Fibroblast of pulmonary artery (primary cell): ENCODE measurements around the gene STAMBP.

Experiments used
- DNase-seq: peaks from one replicate; pipeline ENCODE4 v3.0.0-alpha.2; 2010; ENCODE audit warnings: low read depth
- H3K4me3 ChIP-seq: replicated peaks from 2 replicates; pipeline ENCODE4 v1.5.1; 2011; ENCODE audit warnings: low read depth, mild to moderate bottlenecking, control low read depth, low read length, moderate library complexity
- TF ChIP-seq, protein P1 (sequence below): IDR thresholded peaks from 2 replicates; pipeline ENCODE4 v1.5.1; 2011; ENCODE audit warnings: mild to moderate bottlenecking, control low read depth, low read length, inconsistent platforms; ENCODE audit errors: missing control alignments

STAMBP gene

DNA sequence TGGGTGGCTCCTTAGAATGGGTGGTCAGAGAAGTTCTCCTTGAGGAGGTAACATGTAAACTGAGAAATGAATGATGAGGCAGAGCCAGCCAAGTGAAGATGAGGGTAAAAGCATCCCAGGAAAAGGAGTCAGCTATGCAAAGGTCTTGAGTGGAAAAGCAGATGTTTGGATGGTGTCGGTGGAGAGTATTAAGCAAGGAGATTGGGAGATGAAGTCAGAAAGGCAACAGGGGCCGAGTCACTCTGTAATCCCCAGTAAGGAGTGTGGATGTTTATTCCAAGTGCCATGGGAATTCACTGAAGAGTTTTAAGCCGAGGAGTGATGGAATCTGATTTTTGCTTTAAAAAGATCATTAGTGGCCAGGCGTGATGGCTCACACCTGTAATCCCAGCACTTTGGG lies 3.4 kb upstream of the STAMBP start:
- H3K4me3 ChIP-seq = no peak overlapping the region
- DNase-seq = no peak
- TF ChIP-seq, protein P1, sequence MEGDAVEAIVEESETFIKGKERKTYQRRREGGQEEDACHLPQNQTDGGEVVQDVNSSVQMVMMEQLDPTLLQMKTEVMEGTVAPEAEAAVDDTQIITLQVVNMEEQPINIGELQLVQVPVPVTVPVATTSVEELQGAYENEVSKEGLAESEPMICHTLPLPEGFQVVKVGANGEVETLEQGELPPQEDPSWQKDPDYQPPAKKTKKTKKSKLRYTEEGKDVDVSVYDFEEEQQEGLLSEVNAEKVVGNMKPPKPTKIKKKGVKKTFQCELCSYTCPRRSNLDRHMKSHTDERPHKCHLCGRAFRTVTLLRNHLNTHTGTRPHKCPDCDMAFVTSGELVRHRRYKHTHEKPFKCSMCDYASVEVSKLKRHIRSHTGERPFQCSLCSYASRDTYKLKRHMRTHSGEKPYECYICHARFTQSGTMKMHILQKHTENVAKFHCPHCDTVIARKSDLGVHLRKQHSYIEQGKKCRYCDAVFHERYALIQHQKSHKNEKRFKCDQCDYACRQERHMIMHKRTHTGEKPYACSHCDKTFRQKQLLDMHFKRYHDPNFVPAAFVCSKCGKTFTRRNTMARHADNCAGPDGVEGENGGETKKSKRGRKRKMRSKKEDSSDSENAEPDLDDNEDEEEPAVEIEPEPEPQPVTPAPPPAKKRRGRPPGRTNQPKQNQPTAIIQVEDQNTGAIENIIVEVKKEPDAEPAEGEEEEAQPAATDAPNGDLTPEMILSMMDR = no peak

- TF ChIP-seq, protein P1 = peak; percentile 54
- peak; percentile 66 for DNase-seq
- no peak overlapping the region for H3K4me3 ChIP-seq
Measured at GRCh38 chr2:73827018-73827417, 1.7 kb upstream of the STAMBP start.

DNA sequence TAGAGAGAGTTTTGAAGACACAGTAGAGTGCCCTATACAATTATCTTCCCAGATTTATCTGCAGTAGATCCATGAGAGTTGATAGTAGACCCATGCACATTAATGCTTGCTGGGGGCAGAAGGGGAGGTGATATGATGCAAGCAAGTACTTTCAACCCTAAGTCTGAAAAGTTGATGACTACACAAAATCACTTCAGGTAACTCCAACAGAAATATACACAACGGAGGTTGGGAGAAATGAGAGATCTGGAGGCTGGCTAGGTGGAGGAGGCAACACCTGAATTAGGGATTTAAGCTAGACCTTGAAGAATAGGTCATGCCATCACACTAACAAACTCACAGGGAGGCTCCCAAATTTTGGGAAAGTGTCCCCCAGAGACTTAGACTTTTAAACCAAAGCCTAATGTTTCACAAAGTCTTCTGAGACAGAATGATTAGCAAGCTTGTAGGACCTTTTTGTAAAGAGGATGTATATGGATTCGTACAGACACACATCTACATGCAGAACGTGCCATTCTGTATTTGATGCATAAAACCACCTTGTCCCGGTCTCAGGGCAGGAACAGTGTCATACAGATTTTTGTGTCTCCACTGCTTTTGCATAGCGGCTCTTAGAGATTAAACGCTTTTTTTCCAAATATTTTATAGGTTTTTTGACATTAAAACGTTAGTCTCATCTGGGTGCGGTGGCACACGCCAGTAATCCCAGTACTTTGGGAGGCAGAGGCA lies 937 bp upstream of the STAMBP start:
- TF ChIP-seq, protein P1 = no peak
- no peak for DNase-seq
- H3K4me3 ChIP-seq = no peak overlapping the region

DNA sequence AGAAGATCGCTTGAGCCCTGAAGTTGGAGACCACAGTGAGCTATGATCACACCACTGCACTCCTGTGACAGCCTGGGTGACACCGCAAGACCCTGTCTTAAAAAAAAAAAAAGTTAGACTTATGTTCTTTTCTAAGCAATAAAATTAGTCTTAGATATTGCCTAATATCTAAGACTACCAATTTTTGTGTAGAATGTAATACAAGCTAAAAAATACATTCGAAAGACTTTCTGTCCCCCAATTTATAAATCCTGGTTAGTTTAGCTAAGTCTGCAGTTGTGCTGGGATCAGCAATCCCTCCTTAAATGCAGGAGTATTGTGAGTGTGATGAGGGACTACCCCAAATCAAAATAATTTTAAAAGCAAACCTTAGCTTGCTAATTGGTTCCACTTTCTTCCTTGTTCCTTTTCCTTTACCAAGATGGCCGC lies 358 bp upstream of the STAMBP start:
- H3K4me3 ChIP-seq = peak overlapping the region; percentile 89
- no peak for DNase-seq
- TF ChIP-seq, protein P1 = no peak

DNA sequence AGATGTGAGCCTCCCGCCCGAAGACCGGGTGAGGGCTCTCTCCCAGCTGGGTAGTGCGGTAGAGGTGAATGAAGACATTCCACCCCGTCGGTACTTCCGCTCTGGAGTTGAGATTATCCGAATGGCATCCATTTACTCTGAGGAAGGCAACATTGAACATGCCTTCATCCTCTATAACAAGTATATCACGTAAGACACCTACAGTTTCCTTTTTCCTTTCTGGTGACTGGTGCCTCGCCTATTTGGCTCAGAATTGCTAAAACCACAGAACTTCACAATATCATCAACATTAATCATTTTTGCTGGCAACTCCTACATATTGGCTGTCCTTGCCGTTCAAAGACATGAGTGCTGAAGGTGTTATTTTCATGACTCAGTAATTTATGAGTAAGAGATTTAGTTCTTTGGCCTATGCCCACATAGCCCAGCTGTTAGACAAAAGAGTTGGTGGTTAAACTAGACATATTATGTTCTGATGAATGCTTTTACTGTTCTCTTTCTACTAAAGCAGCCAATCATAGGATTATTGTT lies 2.2 kb downstream of the STAMBP start:
- peak; percentile 79 for DNase-seq
- H3K4me3 ChIP-seq = no peak overlapping the region
- TF ChIP-seq, protein P1 = no peak

DNA sequence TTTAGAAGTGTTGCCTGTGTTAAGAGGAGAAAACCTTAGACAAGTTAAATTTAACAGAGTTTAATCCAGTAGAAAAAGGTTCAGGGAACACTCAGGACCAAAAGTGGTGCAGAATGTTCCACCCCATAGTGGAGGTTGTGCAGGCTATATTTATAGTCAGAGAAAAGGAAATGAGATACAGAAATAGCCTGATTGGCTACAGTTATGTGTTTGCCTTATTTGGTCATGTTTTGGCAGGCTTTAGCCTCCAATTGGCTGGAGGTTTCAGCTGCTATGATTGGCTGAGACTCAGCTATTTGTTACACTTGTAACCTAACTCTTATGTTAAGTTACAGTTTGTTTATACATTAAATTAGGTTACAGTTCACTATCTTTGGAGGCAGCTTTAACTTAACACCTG lies 4.2 kb downstream of the STAMBP start:
- TF ChIP-seq, protein P1 = no peak
- DNase-seq = peak; percentile 18
- H3K4me3 ChIP-seq = no peak overlapping the region
